Amniotic stem cell (primary cell): Measurements from ENCODE around the gene GAK.
"Not testable (repeated sequence)": the region's sequence is repeated elsewhere in the genome, so short reads cannot be mapped to it uniquely, and the experiment has no call there.

Experiments
- DNase-seq: peaks from one replicate; lab custom pipeline; 2025; lab: John Stamatoyannopoulos, UW

GAK gene

DNA sequence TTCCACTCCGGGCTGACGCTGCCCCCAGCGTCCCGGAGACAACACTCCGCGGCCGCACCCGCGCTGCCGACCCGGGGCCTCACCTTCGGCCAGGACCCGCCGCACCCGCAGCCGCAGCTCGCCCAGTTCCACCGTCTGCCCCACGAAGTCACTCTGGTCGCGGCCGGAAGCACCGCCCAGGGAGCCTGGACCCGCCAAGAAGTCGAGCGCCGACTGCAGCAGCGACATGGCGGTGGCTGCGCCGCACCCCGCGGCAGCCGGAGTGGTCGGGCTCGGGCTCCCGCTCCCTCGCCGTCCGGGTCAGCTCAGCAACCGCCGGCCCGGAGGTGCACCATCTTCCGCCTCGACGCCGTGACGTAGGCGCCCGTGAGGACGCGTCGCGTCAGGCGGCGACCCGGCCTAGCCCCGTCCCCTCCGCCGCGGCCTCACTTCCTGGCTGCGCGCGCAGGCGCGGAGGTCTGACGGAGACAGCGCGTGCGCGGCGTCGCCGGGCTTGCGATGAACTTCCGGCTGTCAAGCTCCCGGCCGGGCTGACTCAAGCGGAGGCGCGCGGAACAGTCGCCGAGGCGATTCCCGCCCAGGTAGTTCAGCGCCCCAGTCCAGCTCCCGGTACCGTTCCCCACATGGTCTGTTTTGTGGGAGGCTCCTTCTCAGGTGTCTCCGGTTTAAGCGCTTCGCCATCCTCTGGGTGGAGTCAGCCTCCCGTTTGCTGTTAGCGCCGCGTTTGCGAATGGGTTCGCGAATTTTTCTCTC lies at the start of gene GAK, which contains the start of gene TMEM175:
TSS of gene GAK (minus strand) at position 357 of the 753 bp plus-strand sequence. CDS start at position 228, 129 bp downstream.
TSS of gene TMEM175 (plus strand) at position 501 of the 753 bp plus-strand sequence. CDS start 15,280 bp downstream, outside the sequence.
- peak; percentile 93 for DNase-seq

DNA sequence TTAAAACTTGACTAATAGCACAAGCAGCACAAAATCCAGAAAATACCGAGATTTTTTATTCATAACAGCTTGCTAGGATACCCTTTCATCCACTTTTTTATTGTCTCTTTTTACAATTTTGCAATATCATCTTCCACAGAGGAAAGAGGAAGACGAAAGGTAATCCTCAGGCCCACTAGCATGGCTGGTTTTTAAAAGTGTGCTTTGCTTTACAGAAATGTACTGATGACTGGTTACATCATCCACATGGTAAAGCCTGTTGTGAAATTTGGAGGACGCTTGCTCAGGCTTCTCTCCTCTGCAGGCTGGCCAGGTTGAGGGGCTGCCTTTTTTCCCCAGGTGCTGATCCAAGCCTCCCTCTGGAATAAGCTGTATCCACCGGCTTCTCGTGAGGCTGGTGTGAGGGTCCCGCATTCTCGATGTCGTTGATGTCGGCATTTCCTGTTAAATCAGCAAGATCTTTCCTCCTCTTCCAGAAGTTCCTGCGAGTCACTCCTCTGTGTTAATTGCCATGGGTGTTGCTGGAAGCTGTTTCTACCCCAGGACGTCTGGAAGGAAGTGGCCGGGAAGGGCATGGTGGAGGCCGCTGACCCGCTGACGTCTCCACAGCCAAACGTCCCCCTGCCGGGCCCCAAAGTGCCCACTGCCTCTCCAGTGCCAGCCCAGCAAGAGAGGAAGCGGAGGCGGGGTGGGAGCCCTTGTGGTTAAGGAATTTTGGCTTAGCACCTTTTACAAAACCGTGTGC lies 47.0 kb upstream of the GAK start:
- DNase-seq: no peak

DNA sequence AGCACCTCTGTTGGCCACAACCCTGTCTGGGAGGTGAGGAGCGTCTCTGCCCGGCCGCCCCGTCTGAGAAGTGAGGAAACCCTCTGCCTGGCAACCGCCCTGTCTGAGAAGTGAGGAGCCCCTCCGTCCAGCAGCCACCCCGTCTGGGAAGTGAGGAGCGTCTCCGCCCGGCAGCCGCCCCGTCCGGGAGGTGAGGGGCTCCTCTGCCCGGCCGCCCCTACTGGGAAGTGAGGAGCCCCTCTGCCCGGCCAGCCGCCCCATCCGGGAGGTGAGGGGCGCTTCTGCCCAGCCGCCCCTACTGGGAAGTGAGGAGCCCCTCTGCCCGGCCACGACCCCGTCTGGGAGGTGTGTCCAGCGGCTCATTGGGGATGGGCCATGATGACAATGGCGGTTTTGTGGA lies 43.9 kb upstream of the GAK start:
- DNase-seq: not testable (repeated sequence)

- no peak for DNase-seq
Measured at GRCh38 chr4:974668-975067, 42.6 kb upstream of the GAK start.

DNA sequence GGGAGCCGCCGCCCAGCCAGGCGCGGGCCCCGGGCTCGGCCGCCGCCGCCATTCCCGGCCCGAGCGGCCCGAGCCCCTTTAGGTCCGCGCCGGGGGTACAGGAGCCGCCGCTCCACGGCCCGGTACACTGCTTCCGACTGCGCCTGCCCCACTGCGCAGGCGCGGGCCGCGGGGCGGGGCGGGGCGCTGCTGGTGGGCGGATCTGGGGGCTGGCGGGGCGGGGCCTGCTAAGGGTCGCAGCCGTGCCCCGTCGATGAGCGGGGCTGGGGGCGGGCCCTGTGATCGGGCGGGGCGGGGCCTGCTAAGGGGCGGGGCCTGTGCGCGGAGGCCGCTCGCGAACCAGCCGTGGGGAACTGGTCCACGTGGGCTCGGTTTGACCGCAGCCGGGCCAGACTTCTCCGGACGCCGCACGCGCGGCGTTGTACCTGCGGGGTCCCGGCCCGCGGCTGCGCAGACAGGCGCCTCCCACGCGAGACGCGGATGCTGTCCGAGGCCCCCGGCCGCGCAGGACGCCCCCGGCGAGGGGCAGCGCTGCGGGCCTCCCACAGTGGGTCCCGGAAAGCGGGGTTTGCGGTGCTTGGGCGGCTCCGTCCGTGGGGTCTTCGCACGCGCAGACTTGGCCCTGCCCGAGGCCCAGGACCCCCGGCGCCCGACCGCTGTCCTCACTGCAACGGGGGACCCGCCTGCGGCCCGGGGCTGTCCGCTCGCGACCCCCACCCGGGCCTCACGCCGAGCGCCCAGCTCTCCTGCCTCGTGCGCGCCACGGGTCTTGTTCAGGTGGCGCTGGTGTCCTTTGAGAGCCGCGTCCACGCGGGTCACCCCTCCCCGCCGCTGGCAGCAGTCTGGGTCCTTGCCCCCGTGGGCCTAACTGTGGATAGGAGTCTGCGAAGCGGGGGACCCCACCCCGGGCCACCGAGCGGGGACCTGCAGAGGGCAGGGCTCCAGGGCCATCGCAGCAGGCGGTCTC lies 41.6 kb upstream of the GAK start, which contains the start of gene DGKQ:
TSS of gene DGKQ (minus strand) at position 139 of the 967 bp plus-strand sequence. CDS start at position 52, 87 bp downstream.
- peak; percentile 63 for DNase-seq

DNA sequence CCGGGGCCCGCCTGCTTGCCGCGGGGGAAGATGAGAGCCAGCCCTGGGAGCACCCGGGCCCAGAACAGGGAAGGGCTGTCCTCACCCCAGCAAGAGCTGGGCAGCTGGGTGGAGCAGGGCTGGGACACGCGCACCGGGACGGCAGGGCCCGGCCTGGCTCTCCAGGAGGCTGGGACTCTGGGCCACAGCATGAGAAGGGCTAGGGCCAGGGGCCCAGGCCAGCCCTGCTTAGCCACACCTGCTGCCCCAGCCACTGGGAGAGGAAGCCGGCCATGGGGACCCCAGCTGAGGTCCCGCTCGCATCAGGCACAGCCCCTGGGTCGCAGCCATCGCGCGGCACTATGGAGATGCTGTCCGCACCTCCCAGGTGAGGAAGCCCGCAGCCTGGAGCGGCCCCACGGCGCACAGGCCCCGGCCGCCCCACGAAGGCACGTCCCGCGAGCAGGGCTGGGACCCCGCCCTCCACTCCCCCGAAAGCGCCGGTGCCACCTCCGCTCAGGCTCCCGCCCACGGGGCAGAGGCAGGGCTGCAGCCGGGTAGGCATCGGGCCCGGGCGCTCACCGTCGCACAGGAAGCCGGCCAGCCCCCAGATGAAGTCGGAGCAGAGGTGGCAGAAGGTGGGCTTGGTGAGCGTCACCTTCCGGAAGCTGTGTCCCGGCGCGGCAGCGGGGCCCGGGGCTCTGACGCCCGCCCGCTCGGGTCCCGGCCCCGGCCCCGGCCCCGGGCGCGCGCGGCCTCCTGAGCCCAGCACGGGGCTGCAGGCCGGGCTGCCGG lies 40.7 kb upstream of the GAK start:
- no peak for DNase-seq

GRCh38 chr4:971666-972500 lies 39.8 kb upstream of the GAK start:
- no peak for DNase-seq

- no peak for DNase-seq
Measured at GRCh38 chr4:970854-971520, 38.9 kb upstream of the GAK start.

DNA sequence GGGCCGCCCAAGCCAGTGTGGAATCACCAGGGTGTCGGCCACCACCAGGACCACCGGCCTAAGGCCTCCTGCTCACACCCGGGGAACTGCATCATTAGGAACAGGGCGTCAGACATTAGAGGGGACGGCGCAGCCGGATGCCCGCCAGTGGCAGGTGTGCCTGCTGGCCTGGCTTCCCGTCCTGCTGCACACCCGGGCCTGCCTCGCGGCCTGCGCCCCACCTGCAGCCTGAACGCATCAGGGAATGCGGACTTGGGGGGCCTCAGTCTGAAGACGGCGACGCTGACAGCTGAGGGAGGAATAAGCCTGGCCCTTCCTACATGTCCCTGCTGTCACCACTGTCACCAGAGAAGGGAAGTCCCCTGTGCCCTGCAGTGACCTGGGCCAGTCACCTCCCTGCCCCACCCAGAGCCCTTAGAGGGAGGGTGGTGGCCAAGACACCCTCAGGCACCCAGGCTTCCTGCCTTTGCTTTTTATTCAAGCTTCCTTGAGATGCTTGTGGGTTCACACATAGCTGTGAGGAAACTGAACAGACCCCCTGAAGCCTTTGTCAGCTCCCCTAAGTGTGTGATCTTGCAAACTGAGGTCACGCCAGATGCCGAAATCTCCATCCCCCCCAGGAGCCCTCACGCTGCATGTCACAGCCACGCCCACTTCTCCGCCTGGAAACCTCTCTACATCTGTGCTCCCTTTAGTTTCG lies 38.1 kb upstream of the GAK start:
- no peak for DNase-seq

GRCh38 chr4:968621-969394 lies 36.7 kb upstream of the GAK start:
- no peak for DNase-seq

DNA sequence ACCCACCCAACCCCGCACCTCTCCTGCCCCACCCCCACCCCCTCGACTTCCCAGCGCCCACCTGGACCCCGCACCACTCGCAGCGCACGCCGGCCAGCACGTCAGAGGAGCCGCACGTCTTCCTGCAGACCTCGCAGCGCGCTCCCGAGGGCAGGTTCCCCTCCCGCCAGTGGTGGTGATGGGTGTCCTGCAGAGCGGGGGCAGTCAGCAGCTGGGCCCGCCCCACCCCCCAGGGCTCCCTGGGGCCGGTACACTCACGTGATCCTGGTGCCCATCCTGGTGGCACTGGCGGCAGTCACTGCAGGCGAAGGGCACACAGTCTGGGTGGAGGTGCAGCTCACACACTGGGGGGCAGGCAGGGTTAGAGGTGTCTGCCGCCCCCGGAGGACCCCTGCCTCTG lies 36.1 kb upstream of the GAK start:
- no peak for DNase-seq

DNA sequence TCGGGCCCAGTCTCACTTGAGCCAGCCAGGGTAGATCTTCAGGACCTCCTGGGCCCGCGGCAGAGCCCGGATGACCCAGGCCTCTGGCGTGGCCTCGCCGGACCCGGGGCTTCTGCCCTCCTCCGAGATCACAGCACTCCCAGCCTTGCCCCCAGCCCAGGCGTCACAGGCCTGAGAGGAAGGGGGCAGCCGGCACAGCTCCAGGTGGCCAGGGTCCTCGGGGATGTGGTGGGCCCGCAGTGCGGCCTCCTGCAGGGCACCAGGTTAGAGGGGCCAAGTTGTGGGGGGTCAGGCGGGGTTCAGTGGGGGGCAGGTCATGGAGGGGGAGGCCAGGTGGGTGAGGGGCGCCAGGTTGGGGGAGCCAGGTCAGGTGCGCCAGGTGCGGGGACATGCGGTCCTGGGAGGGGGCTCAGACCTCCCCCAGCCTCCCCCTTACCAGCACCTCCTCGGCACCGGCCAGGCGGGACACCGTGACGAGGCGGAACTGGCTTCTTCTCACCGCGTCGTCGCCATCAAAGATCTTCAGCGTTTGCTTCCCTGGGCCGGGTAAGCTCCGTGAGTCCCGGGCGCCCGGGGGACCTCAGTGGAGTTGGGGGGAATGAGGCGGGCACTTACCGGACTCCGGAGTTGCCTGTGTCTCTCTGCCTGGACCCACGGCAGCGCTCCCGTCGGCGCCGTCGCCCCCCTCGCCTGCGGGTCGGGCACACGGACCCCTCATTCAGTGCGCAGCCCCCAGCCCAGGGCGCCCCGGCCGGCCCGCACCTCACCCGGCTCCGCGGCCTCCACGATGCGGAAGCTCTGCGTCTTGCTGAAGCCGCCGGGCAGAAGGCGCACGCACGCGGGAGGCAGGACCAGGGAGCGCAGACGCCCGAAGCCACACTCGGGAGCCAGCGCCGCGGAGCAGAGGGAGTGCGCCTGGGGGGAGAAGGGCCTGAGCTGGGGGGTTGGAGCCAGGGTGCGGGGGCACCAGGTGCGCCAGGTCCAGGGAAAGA lies 35.3 kb upstream of the GAK start:
- DNase-seq: no peak

- no peak for DNase-seq
Measured at GRCh38 chr4:966266-967112, 34.4 kb upstream of the GAK start.

DNA sequence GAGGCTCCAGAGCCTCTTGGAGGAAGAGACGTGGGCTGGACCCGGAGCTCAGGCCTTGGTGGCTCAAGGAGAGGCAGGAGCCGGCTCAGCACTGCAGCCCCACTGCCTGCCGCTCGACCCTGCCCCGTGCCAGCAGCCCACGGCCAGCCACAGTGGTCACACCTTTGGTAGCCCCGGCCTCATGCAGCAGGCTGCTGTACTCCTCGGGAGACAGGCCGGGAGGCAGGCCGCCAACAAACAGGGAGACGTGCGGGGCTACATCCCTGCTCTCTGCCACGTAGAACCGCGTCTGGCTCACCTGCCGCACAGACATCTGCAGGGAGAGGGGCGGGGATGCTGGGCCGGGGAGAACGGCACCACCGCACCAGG lies 33.6 kb upstream of the GAK start:
- no peak for DNase-seq

DNA sequence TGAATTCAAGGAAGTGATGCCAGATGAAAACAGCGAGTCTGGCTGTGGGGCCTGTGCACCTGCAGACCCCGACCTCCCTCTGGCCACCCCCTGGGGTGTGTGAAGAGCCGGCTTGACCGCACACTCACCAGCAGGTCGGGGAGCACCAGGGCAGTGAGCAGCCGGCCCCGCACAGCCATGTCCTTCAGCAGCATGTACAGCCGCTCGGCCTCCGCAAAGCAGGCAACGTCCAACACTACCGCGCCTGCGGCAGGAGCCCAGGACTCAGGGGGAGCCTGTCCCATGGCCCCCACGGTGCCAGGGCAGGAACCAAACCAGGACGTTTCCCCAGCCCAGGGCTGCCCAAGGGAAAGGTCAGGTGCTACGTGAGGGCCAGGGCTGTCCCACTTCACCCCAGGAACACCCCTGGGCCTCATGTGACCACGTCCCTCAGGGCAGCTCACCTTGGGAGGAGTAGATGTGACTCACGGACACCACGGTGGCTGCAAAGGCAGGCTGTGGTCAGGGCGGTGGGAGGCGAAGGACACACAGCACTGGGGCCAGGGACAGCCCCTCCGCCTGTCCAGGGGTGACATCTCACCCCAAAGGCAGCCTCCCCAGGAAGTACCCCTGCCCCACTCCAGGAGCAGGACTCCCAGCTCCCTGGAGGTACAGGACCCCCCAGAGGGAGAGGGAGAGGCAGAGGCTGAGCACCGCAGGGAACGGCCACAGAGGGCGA lies 33.1 kb upstream of the GAK start:
- no peak for DNase-seq
